GM18909 (cell line): Measurements from ENCODE around the gene RAPGEF4.

Experiments used
- ATAC-seq: cut with Tn5 transposase; IDR thresholded peaks from one replicate; pipeline ENCODE4 v1.9.1; 2021; ENCODE audit warnings: mild to moderate bottlenecking; ENCODE audit not compliant: unreplicated experiment, poor library complexity

The RAPGEF4 gene

DNA sequence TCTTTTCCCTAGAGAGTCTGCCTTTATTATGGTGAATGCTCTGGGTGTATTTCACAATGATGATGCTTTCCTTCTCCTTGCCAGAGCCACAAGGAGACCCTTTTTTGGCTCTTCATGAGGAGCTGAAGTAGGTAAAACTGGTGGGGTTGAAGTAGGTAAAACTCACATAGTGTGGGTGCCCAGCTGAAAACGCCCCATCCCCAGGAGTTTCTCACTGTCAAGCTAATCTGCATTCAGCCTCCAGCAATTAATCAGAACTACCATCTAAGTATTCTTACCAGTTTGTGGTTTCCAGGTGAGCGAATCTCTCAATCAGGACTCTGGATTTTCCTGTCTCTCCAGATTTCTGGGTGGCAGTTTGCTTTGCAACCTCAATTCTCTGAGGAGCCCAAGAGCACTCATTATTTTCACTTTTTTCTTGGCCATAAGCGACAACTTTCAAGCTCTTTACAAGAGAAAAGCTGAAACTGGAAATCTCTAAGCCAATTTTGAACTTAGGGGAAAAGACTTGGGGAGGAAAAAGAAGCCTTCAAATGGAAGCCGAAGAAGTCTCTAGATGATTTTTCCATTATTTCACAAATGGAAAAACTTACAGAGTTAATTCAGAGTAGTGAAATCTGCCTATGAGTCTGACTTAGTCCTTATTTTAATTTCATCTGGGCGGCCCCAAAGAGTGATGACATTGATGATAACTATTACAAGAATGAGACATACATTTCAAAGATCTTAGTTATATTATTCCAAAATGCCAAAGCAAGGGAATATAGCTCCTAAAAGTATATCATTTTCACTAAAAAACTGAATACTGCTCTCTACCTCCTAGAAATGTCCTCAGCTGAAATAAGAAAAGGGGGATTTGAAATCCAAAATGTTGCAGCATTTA is 218.6 kb downstream of the RAPGEF4 start:
- no peak for ATAC-seq

DNA sequence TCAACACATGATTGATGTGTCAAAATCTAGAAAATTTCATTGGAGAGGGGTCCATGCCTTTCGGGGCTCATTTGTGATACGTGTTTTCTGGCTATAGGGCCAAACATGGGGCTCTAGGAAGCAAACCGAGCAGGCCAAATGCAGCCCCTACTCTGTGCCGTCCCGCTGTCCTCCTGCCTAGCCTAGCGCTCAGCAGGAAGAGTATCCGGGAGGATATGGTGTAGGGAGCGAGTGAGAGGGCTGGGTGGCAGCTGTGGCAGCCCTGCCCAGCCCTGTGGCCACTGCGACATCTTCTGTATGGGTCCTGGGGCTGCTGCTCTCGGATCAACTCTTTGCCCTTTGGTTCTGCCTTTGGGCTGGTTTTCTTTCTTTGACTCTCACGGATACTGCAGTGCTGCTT is 219.9 kb downstream of the RAPGEF4 start:
- ATAC-seq = no peak

DNA sequence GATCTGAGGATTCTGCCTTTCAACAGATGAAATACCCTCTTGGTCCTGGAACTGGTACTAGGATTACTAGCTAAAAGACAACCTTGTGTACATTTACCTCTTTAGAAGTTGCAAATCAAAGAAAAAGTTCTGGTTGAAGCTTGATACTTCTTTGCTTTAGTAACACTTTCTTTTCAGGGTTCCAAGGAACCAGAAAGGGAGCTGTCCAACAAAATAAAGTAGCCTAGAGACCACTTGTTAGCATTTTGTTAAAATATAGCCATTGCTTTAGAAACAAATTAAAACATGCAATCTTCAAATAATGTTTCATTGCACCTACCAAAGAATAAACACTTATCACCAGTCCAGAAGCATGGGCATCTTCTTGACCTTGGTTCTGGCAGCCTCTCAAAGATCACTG is 222.1 kb downstream of the RAPGEF4 start:
- ATAC-seq = no peak

DNA sequence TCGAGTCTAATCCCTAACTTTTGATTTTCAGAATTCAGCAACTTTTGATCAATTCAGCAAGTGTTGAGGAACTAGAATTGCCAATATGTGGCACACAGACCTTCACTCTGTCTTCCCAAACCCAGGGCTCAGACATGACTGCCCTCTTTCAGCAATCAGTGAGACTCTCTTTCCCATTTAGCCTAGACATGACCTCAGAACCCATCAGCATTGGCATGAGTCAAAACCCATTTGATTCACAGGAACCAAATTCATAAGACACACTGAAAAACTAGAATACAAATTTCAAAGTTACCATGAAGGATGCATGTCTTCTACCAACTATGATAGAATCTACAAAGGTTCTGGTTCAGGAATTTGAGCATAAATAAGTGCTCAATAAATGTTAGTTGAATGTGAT is 226.4 kb downstream of the RAPGEF4 start:
- no peak for ATAC-seq

DNA sequence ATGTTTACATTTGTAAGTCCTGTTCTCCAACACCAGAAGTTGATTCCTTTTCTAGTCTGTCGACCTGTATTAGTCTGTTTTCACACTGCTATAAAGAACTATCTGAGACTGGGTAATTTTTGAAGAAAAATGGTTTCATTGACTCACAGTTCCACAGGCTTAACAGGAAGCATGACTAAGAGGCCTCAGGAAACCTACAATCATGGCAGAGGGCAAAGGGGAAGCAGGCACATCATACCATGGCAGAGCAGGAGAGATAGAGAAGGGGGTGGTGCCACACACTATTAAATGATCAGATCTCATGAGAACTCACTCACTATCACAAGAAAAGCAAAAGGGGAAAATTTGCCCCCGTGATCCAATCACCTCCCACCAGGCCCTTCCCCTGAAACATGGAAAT is 227.2 kb downstream of the RAPGEF4 start:
- no peak for ATAC-seq

DNA sequence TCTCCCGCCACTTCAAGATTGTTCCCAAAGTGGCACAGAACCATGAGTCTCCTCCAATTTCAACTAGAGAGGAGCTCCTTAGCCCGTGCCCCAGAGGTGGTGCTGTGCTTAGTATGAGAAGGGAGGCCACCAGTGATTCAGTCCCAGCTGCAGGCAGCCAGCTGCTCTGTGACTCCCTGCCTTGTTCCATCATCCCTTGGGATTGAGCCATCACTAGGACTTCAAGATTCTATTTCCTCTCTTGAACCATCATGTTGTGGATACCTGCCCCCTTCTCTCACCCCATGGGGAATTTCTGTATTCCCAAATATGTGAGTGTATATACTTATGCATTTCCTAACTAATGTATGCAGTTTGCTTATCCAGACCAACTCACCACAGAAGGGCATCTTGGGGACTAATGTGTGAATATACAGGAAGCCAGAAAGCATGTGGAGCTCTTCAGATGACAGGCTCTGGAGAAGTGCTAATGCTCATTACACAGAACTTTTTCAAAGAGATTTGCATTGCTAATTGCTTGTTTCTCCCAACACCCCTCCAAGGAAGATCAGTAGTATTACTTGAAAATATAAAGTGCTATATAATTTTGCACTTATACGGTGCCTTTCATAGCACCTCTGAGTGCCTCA is 229.0 kb downstream of the RAPGEF4 start:
- ATAC-seq = no peak

DNA sequence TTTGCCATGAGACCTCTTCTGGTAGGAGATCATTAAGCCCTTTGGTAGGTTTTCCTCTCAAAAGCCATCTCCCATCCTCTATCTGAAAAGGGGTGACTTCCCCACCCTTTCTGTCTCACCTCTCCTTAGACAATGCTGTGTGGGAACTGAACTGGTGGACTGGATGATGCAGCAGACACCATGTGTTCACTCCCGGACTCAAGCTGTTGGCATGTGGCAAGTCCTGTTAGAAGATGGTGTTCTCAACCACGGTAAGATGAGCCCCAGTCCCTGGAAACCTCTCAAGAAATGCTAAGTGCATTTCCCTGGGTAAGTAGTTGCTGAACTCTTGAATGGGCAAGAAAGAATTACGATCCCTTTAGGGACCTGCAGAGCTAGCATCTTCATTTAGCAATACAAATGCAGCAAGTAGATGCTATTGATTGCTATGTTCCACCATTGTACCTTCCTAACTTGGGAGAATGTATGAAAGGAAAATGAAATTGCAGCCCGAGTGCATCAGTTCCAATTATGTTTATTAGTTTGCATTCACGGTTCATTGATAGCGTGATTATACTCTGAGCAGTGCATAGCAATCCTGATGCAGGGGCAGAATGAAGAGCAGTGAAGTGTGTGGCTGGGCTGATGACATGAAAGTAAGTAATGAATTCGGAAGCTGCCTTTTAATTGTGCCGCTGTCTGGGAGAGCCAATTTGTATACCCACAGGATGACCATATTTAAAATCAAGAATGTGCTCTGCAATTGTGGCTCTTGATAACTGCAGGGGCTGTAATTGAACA is 230.0 kb downstream of the RAPGEF4 start:
- ATAC-seq = no peak

DNA sequence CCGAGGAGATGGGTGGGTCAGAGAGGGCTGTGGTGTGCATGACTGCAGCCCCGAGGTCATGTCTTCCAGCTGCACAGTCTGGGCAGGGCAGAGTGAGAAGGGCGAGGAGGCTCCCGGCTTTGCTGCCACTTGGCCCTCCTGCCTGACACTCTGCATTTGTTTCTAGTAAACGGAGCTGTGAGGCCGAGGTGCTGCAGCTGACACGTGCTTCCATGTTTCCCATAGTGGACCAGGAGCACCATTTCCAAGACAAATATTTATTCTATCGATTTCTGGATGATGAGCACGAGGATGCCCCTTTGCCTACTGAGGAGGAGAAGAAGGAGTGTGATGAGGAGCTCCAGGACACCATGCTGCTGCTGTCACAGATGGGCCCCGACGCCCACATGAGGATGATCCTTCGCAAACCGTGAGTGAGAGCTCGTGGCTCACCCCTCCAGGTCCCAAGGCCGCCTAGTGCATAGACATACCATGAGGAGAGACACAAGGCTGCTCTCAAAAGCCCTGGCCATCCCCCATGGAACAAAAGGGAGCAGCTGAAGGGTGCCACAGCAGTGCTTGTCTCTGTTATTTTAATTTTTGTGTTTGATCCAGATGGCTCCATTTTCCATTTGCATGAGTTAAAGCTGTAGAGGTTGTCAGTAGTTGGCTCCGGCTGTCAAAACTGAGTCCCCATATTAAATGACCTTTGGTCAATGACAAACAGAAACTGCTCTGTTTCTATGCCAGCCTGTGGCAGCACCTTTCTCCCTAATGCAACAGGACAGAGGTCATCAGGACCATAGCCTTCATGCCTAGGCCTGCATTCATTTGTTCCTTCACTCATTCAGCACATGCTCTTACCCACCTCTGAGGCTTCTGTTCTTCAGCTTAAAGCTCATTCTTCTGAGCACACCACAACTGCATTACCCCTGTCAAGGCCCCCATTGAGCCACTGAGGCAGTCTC is 231.7 kb downstream of the RAPGEF4 start:
- no peak for ATAC-seq

DNA sequence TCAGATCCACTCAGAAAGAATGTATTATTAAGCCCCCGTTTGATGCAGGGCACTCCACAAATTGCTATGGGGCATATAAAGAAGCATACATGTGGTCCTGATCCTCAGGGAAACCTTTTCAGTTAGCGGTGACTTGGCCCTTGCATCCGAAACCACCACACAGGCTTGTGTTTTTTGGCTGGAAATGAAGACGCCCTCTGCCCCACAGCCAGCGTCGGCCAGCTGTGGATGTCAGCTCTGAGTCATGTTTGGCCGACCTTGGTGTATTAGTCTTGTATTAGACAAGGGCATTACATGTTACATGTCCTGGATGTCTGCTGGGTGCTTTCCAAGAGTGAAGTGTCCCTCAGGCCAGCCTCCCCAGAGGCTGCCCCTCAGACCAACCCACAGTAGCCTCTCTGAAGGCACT is 232.4 kb downstream of the RAPGEF4 start:
- ATAC-seq = no peak

DNA sequence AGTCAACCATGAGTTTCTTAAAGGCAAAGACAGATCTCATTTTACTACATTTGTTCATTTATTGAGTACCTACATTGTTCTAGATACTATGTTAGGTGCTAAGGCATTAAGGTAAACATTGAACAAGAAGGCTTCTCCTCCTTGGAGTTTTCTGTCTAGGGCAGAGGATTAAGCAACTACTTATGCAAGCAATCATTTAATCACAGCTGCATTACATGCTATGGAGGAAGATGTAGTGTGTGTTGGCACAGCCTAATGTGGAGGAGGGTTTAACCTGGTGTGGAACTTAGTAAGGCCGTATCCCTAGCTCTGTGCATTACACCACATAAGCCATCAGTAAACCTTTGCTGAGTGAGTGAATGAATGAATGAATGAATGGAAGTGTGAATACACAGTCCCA is 233.5 kb downstream of the RAPGEF4 start:
- ATAC-seq = no peak

DNA sequence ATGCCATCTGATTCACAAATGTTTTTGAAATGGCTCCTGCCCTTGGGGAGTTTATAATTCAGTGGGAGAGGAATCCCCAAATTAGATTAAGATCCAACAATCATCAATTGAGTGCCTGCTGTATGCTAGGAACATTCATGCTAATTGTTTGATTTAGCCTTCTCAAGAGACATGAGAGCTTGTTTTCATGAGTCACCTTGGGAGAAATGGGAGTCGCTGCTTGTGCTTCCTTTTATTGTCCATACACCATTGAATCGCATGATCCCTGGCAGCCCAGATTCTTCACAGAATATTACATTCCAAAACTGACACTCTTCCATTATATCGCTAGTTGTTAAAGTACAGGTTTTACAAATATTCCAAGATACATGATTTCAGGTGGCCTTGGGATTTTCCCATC is 234.0 kb downstream of the RAPGEF4 start:
- ATAC-seq = no peak

DNA sequence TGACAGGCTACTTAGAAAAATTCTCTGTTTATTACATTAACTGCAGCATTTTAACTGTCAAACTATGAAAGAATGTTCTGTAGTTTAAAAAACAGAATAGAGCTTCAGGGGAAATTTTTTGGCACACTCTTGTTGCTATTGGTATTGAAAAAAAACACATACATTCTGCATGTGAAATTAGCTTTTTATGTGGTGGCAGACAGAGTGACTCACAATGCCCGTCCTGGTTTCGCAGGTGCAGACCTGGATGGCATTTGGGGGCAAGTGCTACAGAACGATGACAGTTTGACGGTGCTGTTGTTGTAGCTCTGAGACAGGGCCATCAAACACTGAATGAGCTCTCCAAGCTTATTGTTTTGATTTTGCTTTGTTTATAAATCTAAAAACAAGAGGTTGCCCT is 235.0 kb downstream of the RAPGEF4 start:
- no peak for ATAC-seq

DNA sequence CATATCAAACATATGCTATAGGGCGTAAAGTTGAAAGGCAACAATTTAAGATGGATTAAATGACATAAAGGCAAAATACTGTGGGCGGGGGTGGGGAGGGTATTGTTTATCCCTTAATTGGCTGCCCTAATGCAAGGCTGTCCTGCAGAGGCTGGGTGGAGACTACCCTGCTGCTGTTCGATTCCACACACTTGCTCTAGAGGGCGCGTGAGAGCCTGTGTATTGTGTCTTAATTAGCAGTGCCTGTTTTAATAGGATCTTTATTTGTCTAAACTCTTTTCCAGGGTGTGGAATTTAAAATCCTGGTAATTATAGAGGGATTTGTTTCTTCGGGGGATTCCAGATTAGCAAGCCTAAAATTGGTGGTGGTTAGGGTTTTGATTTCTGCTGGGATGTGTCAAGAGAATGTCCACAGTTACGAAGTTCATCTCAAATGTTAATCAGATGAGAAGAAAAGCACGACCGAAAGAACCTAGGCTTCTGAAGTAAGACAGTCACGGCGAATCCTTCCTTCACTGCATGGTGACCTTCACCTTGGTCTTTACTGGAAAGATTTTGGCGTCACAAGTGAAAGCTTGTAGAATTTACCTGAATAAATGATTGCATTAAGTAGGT is 236.5 kb downstream of the RAPGEF4 start:
- no peak for ATAC-seq

DNA sequence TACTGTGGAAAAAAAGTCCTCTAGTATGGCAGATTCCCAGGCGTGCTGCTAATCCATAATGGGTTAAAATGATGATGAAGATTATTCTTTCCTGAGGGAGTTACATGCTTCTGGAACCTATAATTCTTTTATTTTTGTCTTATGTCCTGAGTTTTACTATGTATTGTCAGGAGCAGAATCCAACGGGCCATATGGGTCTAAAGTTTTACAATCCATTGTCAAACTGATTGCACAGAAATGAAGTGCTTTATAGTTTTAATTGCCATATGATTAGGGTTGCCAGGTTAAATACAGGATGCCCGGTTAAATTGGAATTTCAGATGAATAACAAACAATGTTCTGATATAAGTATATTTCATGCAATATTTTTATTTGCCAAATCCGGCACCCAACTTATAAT is 239.1 kb downstream of the RAPGEF4 start:
- ATAC-seq = no peak

DNA sequence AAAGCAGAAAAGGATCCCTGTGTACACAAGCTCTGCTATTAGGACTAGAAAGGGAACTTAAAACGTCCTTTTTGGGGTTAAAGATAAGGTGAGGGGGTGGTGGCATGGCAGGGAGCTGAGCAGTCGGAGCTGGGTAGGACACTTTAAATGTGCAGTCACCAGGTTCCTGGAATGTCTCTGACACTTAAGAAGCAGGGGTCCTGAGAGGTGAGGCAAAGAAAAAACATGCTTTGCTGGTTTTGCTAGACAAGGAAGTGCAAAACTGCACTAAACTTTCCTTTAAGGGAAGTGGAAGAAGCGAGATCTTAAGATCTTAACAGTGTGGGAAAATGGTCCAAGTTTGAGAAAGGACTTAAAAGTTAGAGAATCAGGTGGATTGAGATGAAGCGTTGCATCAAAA is 240.5 kb downstream of the RAPGEF4 start:
- ATAC-seq = no peak

DNA sequence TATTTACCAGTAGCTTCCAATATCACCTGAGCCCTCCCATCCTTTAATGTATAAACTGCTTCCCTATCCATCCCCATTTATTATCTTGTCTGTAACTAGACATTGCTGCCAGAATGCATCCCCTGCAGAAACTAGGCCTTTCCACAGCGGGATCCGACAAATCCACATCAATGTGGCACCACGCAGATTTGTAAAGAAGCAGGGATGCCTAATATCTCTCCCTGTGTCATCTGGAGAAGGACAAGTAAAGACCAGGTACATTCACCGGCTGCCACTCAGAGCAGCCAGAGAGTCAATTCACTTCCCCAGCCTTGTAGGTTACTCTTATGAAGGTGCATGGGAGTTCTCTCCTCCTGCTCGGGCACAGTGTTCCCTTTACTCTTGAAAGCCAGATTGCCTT is 241.2 kb downstream of the RAPGEF4 start:
- ATAC-seq = no peak

DNA sequence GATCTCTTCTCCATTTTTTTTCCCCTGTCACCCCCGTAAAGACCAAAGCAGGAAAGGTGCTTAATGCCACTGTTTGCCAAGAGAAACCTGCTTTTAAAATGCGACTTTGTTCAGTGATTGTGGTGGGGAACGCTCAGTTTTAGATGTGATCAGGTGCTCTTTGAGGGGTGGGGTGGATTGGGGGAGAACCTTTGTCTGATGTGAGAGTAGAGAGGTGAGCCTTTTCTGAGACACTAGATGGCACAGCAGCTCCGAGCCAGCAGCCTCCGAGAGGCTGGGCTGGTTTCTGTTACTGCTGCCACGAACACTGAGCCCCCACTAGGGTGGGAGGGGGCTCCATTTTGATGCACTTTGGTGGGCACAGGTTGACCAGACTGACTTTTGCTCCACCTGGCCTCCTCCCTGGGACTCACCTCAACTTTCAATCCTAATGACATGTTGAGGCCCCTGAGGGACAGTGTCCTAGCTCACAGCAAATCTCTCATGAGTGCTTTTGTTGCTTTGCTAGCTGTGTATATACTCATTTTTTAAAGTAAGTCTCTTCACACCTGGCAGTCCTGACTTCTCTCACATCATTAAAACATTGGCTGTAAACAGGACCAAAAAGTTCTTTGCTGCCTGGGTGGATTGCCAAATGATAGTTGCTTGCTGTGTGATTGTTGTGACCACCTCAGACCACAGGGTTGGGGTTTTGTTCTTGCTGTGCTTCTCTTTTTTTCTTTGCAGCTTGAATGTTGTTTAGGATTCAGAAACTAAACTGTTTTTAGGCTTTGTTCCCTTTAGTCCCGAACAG is 241.8 kb downstream of the RAPGEF4 start:
- ATAC-seq = no peak

DNA sequence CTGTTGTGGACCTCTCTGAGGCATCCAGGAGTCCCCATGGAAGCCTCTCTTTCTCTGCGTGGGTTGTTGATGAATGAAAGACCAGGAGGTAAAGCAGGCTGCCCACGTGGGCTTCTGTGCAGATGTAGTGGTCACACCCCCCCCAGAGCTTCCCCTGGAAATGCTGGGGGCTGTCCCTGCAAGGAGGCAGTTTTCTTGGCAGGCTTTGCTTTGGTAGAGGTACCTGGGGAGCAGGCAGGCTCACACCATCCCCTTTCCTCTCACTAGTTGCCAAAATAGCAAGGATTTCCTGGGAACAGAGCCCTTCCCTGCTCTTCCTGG is 242.4 kb downstream of the RAPGEF4 start:
- no peak for ATAC-seq
